Osteocyte (in vitro differentiated cells): ENCODE results near the gene TLDC2. TPM values are rescaled to one million over a fixed set of nuclear protein-coding genes. Genes with fewer than 3 reads are reported as not detected.
"Not testable (repeated sequence)": the region's sequence is repeated elsewhere in the genome, so short reads cannot be mapped to it uniquely, and the experiment has no call there.

Experiments used
- DNase-seq: peaks from one replicate; pipeline ENCODE4 v3.0.0; 2021; ENCODE audit warnings: mixed read lengths; ENCODE audit not compliant: unreplicated experiment; ENCODE audit errors: extremely low spot score
- H3K27ac Mint-ChIP-seq: one replicate; pipeline ENCODE4 v1.8.0; 2021; ENCODE audit warnings: mild to moderate bottlenecking, mixed read lengths; ENCODE audit not compliant: unreplicated experiment
- H3K27me3 Mint-ChIP-seq: one replicate; pipeline ENCODE4 v1.8.0; 2021; ENCODE audit warnings: mixed read lengths; ENCODE audit not compliant: unreplicated experiment
- H3K36me3 Mint-ChIP-seq: one replicate; pipeline ENCODE4 v1.8.0; 2021; ENCODE audit warnings: mixed read lengths; ENCODE audit not compliant: unreplicated experiment
- H3K4me1 Mint-ChIP-seq: one replicate; pipeline ENCODE4 v1.8.0; 2021; ENCODE audit warnings: mixed read lengths; ENCODE audit not compliant: unreplicated experiment
- H3K4me3 Mint-ChIP-seq: one replicate; pipeline ENCODE4 v1.8.0; 2021; ENCODE audit warnings: mild to moderate bottlenecking, moderate library complexity, mixed read lengths; ENCODE audit not compliant: unreplicated experiment
- H3K9me3 Mint-ChIP-seq: one replicate; pipeline ENCODE4 v1.8.0; 2021; ENCODE audit warnings: mixed read lengths; ENCODE audit not compliant: unreplicated experiment
- CTCF ChIP-seq: fragments of 200-600 bp; sonication (generic); IDR thresholded peaks from 2 replicates; pipeline ENCODE4 v1.5.0; 2021; ENCODE audit warnings: antibody characterized with exemption, mild to moderate bottlenecking, moderate library complexity
- total RNA-seq: library from RNA; stranded (reverse); gene quantifications from 2 replicates; pipeline ENCODE4 v1.2.1, GENCODE V29; 2021

Gene TLDC2
- total RNA-seq, 1 donor from 2014 or later = not detected

GRCh38 chr20:36839150-36839549 is 36.8 kb upstream of the TLDC2 start:
- Mint-ChIP-seq H3K27me3 (no peaks in the 10 kb centered on the region), H3K4me3 (no peak overlapping the region), H3K4me1 (peaks cover 38% of the 10 kb centered on the region), H3K36me3 (peaks cover 6% of the 10 kb centered on the region), H3K27ac (no peak overlapping the region), H3K9me3 (no peaks in the 10 kb centered on the region)
- TF ChIP-seq CTCF = no peak
- DNase-seq = no peak

- H3K9me3 Mint-ChIP-seq = not testable (repeated sequence)
Measured at GRCh38 chr20:36841030-36841429, 34.9 kb upstream of the TLDC2 start.

GRCh38 chr20:36845288-36845971 is 30.5 kb upstream of the TLDC2 start:
- H3K9me3 Mint-ChIP-seq = no peaks in the 10 kb centered on the region
- TF ChIP-seq CTCF = no peak
- no peaks in the 10 kb centered on the region for H3K27me3 Mint-ChIP-seq
- no peak overlapping the region for H3K4me3 Mint-ChIP-seq
- no peak for DNase-seq
- H3K36me3 Mint-ChIP-seq = no peaks in the 10 kb centered on the region
- peaks cover 62% of the 10 kb centered on the region for H3K4me1 Mint-ChIP-seq
- H3K27ac Mint-ChIP-seq = peak overlapping the region; percentile 89

More at GRCh38 chr20:36841030-36841429, 34.9 kb upstream of the TLDC2 start:
- Mint-ChIP-seq H3K4me1 (peaks cover 44% of the 10 kb centered on the region), H3K27ac (peak overlapping the region; percentile 75)
- DNase-seq, H3K36me3 Mint-ChIP-seq, H3K4me3 Mint-ChIP-seq, H3K27me3 Mint-ChIP-seq: not testable (repeated sequence)

- no peak for DNase-seq
- Mint-ChIP-seq H3K36me3 (peaks cover 7% of the 10 kb centered on the region), H3K9me3 (no peaks in the 10 kb centered on the region), H3K4me3 (no peak overlapping the region), H3K4me1 (peaks cover 60% of the 10 kb centered on the region), H3K27me3 (no peaks in the 10 kb centered on the region), H3K27ac (peak overlapping the region; percentile 63)
- no peak for TF ChIP-seq CTCF
Measured at GRCh38 chr20:36847009-36847709, 28.8 kb upstream of the TLDC2 start.

DNA sequence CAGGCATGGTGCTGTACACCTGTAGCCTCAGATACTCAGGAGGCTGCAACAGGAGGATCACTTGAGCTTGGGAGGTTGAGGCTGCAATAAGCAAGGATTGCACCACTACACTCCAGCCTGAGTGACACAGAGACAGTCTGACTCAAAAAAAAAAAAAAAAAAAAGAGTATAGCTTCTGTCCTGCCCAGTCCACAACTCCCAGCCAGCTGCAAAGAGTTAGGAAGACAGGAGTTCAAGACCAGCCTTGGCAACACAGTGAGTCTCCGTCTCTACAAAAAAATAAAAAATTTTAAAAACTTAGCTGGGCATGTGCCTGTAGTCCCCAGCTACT is 28.3 kb upstream of the TLDC2 start:
- H3K4me1 Mint-ChIP-seq = peaks cover 55% of the 10 kb centered on the region
- H3K36me3 Mint-ChIP-seq = peaks cover 7% of the 10 kb centered on the region
- H3K4me3 Mint-ChIP-seq = no peak overlapping the region
- no peaks in the 10 kb centered on the region for H3K27me3 Mint-ChIP-seq
- peak overlapping the region; percentile 94 for H3K27ac Mint-ChIP-seq
- no peak for DNase-seq
- H3K9me3 Mint-ChIP-seq = no peaks in the 10 kb centered on the region
- TF ChIP-seq CTCF = no peak
